GM19395 (cell line): ENCODE results near the gene COL25A1.

Experiments used
- ATAC-seq: cut with Tn5 transposase; IDR thresholded peaks from one replicate; pipeline ENCODE4 v1.9.1; 2021; ENCODE audit warnings: mild to moderate bottlenecking, moderate library complexity; ENCODE audit not compliant: unreplicated experiment

Gene COL25A1

GRCh38 chr4:109302361-109303139 lies at the start of gene COL25A1:
COL25A1 (minus strand) TSS chr4:109302658.
- ATAC-seq = peak; percentile 48

GRCh38 chr4:109350121-109350520 lies 47.7 kb upstream of the COL25A1 start:
- ATAC-seq = no peak

- no peak for ATAC-seq
Measured at GRCh38 chr4:109334129-109335105, 32.0 kb upstream of the COL25A1 start.

- ATAC-seq = no peak
Measured at GRCh38 chr4:109332926-109333464, 30.5 kb upstream of the COL25A1 start.

DNA sequence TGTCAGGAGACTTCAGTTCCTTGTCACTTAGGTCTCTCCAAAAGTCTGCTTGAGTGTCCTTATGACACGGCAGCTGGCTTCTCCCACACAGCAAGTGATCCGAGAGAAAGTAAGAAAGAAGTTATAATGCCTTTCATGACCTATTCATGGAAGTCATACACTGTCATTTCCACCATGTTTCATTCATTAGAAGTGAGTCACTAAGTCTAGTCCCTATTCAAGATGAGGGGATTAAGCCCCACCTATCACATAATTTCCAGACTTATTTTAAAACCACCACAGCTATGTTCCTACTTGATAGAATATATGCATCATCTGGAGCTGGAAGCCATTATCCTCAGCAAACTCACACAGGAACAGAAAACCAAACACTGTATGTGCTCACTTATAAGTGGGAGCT lies 25.2 kb upstream of the COL25A1 start:
- ATAC-seq = no peak

DNA sequence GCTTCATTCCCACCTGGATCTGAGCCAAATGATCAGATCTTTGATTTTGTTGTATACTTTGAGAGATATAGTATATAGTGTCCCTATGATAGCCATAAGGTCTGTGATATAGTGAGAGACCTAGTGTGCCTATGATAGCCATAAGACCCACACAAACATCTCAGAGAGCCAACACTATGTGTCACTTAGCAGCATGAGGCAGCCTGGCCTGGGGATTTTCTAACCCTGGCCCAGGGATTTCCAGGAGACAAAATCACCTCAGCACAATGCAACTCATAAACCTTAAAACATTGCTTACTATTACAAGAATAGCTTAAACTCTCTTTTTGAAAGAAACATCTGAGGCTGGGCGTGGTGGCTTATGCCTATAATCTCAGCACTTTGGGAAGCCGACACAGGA lies 23.2 kb upstream of the COL25A1 start:
- no peak for ATAC-seq

- no peak for ATAC-seq
Measured at GRCh38 chr4:109323348-109323747, 20.9 kb upstream of the COL25A1 start.

GRCh38 chr4:109321232-109321631 lies 18.8 kb upstream of the COL25A1 start:
- ATAC-seq = no peak

- no peak for ATAC-seq
Measured at GRCh38 chr4:109319684-109320083, 17.2 kb upstream of the COL25A1 start.

DNA sequence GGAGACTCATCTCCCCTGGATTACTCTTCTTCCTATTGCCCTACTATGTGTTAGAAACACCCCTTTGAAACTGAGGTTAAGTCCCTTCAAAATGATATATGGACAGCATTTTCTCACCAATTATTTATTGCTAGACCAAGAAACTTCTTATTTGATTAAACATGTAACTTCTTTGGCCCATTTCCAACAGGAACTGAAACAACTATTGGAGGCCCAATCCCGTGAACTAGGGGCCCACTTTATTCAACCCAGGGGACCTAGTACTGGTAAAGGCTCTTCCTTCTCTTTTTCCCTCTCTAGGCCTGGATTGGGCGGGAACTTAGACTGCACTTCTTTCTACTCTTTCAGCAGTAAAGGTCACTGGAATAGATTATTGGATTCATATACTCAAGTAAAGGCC lies 16.7 kb upstream of the COL25A1 start:
- no peak for ATAC-seq

DNA sequence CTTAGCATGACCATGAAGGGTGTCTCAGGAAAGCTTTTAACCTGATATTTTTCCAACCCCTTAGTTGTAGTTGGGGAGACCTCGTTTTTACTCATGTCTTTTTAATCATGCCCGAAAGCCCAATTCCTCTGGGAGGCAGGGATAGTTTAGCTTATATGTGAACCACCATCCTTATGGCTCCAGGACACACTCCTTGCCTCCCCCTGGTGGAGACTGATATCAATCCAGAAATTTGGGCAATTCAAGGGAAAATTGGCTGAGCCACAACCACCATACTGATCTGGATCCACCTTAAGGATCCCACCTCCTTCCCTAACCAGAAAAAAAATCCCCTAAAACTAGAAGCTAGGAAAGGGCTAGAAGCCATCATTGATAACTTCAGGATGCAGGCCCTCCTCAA lies 13.4 kb upstream of the COL25A1 start:
- no peak for ATAC-seq

- no peak for ATAC-seq
Measured at GRCh38 chr4:109315341-109315740, 12.9 kb upstream of the COL25A1 start.

DNA sequence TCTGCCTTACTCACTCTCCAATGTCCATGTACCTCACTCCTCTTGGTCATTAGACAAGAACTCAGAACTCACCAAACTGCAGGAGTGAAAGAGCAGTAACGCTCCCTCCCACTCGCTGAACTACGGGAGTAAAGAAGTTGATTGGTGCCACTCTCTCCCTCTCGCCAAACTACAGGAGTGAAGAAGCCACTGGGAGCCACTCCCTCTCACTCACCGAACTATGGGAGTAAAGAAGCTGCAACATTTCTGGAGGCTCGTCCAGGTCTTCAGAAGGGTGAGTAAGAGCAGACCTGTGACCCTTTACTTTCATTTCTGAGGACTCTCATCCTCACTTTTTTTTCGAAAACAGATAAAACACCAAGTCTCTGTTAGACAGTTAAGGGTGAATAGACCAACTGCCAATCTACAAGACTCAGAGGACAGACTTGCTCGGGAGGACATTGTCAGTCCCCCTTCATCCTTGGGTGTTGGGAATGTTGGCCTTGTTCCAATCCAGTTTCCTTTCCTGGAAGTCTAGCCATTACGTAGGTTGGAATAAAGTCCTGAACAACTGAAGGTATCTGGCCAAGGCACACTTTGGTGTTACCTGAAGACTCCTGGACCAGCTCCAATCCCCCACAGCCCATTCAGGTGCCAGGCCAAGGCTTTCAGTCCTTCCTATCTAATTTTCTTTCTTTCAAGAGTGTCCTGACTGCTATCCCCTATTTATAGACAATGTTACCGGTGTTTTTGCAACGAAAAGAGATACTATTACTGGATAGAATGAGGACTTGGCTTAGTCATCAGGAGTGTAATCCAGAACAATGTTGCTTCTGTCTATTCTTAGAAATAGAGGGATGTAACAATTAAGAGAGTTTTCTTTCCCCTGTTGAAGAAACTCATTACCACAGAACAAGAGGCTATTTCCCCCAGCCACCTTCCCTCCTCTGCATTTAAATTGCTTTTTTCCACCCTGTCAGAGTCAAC lies 11.0 kb upstream of the COL25A1 start:
- ATAC-seq = no peak

DNA sequence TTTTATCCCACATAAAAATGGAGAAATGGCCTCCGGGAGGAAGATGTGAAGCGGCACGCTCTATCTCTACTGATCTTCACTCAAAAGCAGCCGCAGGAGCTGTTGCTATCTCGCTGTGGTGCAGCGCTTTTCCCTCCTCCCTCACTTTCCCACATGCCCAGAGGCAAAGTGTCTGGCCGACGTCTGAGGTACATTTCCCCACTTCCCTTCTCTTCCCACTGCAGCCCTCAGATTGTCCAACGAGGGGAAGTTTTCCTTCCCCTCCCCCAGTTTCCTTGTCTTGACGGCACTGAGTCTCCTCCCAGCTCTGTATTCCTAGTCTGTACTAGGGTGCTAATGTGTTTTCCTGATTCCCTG lies 660 bp upstream of the COL25A1 start:
- no peak for ATAC-seq

DNA sequence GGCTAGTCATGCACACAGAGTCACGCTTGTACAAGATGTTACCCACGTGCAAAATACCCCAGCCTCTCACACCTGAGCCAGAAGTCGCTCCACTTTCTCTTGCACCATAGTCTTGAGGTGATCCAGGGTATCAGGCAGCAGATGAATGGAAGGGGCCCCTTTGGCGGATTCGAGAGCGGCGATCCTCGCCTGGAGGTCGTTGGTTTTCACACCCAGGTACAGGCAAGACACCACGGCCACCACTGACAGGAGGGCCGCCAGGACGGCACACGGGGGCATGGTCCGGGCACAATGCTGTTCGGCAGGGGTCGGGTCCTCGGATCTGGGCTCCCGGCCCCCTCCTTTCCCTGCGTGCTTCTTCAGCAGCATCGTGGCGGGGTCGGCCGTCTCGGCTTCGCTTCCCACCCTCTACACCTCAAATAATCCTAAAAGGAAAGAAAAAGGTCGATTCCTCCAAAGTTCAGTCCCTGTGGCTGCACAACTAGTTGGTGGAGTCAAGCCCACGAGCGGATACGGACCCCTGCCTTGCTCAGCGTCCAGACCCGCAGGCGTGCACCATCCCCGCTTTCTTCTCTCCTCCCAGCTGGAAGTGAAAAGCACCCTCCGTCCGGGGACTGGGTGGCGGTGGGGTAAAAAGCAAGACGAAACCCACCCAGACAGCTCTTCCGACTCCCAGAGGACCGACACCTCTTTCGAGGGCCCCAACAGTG lies 652 bp downstream of the COL25A1 start:
- ATAC-seq = no peak

- peak; percentile 39 for ATAC-seq
Measured at GRCh38 chr4:109298279-109299010, 4.0 kb downstream of the COL25A1 start.

DNA sequence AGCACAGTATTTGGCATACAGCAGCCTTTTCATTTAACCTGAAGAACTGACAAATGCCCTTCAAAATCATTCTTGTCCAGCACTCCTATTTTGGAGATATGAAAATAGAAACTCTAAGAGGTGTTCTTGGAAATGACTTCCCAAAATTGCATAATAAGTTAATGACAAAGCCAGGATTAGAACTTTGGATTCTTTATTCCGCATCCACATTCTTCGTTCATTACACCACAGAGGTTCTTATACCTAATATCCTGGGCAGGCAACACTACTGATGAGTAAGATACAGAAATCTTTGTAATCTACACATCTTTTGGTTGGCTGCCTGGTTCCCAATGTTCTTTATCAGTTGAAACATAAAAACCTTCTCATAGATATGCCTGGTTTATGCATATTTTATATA lies 5.9 kb downstream of the COL25A1 start:
- ATAC-seq = no peak

DNA sequence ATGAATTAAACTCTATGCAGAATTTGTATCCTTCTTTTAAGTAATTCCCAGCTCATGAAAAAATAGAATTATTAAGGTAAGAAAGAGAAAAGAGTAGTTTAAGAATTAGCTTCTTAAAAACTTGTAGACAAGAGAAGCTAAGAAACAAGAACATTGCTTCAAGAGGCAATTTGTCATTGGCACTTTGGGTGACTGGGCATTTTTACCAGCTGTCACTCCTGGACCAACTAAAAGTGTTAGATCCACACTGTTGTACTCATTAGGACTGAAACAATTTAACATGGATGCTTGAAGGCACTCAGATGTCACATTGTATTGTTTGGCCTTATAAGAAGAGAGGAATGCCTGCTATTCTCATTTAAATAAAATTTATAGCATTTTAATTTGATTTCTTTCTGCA lies 7.4 kb downstream of the COL25A1 start:
- no peak for ATAC-seq

DNA sequence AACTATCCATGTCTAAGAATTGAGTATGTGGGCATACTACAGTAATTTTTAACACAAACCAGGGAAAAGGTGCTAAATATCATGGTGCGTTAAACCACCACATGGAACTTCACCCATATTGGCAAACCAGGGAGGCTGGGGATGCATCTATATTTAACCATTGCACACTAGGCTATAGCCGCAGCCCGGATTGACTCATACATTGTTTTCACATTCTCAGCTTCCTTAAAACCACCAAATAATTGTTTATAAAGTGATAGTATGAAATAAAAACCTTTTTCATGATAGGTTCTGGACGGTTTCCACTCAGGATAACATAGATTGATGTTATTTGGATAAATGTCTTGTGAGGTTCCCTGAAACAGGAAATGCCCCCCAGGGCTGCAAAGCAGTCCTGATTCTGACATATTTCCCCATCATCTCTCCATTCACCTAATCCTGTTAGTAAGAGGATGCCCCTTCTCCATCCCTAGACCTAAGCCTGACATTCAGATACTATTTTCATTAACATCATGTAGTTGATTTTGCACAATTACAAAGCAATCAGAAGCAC lies 7.9 kb downstream of the COL25A1 start:
- ATAC-seq = no peak
